GM18517 (cell line): ENCODE data around the gene FARS2.

Experiments used
- ATAC-seq: cut with Tn5 transposase; IDR thresholded peaks from one replicate; pipeline ENCODE4 v1.9.1; 2021; ENCODE audit warnings: mild to moderate bottlenecking, moderate library complexity; ENCODE audit not compliant: unreplicated experiment

FARS2 gene

DNA sequence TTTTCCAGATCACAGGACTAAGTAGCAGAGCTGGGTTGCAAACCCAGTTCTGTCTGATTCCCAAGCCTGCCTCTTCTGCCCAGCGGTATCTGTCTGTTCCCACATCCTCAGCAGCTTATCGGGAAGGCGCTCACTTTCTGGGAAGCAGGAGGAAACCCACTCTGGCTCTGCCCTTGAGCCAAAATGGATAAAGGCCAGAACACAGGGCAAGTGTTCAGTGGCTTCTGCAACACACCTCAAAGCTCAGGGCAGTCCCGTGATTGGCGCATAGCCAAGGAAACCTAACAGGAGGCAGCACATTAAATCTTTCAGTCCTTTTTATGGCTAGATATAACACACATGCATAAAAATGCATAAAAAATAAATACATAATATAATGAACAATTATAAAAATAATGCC, 483.2 kb downstream of the FARS2 start:
- ATAC-seq = no peak

DNA sequence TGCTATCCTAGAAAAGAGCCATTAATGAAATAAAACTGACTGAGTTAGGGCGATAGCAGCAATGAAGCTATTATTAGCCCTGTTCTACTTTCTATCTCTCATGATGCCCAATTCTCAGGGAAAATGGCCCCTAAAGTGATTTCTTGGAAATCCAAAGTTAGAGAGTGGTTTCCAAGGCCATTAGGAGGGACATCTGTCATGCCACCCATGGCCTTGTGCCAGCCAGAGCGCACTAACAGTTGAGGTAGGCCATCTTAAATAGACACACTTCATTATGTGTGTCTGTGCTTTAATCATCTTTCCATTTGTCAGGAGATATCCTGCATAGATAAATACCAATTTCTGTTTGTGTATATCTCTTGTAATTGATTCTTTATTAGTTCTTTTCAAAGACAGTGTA, 483.8 kb downstream of the FARS2 start:
- ATAC-seq = no peak

DNA sequence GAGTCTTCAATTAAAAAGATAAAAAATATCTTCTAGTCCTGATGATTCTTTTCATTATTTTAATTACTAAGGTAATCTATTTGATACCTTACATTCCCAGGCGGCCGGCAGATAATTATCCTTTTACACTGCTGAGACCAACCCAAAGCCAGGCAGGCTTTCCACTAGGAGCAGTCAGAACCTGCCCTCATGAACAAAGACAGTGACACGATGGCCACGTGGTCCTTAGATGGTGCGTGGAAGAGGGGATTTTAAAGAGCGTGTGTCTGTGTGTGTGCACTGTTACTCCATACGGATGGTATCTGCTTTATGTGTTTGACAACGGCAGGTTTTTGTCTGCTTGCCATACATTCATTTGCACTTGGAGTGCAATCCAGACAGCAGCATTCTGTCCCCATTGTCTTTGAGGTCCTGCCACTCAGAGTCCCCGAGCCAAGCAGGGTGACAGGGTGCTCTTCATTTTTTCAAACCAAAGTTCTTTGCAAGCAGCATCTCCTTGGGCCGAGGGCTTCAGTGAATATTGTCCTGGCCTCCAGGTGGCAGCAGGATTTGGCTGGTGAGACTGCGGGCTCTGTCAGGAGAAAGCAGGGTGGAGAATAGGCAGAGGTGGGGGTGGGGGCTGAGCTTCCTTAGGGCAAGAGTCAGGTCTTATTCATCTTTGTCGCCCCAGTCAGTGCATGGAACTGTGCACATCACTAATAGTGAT, 484.9 kb downstream of the FARS2 start:
- no peak for ATAC-seq

DNA sequence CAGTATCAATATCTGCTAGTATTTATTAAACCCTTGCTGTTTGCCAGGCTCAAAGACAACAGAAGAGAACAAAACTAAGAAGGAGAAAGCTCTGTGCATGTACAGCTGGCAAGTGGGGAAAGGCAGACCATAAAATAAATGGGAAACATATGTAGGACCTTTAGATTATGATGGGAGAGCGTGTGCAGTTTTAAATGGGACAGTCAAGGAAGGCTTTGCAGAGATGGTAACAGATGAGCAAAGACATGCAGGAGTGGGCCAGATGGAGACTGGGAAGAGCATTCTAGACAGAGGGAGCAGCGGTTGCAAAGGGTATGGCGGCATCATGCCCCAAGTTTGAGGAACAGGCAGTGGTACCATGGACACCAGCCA, 485.4 kb downstream of the FARS2 start:
- ATAC-seq = no peak

DNA sequence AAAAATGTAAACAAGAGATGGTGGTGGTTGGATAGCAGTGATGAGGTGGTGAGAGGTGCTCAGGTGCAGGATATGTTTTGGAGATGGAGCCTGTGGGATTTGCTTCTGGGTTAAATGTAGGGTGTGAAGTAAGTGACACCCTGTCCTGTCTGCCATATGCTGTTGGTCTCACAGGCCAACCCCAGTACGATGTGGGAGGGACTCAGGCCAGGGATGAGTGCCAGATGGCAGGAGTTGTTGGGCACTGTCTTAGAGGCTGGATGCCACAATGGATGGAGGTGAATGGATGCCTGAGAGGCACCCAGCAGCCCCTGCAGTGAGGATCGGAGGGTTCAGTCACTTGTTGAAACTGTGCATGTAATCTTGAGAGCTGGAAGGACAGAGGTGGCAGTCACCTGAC, 486.1 kb downstream of the FARS2 start:
- ATAC-seq = no peak

DNA sequence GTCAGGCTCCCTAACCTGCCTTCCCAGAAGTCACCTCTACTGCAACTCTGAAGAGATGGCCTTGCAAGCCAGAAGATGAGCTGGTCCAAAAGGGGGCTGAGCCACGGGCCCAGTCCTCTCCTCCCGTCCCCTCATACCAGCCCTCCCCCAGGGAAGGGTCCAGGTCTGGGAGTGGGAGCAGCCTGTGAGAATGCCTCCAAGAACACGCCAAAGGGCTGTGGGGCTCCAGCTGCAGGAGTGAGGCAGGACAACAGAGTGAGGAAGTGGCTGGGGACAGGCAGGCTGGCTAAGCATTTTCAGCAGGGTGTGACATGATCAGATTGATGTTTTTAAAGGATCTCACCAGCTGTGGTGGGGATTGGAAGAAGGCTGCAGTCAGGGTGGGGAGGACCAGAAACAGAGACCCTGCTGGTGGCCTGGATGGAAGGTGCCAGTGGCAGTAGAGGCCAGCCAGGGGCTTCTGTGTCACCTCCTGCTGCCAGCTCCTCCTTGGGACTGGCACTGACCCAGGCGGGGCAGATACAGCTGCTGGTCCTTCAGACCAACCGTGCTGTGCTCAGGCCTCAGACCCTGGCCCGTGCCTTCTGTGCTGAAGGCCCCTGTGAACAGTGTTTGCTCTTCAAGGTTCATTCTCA, 487.8 kb downstream of the FARS2 start:
- no peak for ATAC-seq

DNA sequence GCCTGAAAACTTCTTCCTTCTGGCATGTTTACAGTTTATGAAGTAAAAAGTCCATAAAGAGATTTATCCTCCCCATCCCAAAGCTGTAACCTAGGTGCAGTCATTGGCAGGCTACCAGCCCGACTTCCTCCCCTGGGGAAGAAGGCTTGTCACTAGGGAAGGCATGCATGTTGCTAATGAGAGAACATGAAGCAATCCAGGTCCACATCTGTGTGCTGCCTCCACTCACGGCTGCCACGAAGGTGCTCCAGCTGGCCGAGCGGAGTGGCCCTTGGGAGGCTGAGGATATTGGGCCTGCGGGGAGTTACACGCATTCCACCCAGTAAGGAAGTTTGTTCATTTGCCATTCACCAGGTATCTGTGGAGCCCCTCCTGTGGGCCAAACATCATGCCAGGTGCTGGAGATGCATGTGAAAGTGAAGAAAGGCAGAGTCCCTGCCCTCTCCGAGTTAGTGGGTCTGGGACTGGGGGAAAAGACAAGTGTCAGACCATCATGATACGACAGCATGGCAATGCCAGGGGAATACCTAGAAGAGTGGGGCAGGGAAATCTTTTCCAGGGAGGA, 488.4 kb downstream of the FARS2 start:
- no peak for ATAC-seq

DNA sequence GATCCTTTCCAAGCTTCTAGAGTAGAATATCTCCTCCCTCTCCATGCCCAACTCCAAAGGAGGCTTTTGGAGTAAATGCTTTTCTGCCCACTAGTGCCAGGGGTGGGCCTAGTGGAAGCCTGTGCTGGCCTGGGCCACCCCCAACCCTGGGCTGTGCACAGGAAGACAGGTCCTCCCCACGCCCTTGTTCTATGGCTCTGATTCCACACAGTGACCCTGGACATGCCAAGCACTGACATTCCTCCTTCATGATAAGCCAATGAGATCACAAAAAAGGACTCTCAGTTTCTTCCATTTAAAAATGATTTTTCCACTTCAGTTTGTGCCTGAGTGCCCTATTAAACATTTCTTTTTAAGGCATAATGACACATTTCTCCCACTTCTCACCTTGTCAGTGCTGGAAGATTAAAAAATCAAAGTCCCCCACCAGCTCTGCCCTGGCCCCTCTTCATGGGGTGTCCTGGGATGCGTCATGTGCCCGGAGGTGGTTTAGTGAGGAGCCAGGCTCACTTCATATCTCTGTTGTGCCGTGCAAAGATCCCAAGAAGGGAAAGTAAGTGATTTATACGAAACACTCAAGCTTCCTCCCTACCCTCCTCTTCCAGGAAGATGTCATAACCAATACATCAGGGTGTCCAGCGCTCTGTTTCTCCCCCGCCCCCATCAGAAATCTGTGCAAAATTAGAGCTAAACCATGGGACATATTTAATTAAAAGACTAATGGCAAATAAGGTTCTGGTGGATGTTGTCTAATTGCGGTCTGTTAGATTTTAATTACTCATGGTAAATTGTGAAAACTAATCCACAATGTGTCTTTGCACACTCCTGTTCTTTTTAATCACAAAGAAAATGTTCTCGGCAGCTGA, 490.4 kb downstream of the FARS2 start:
- no peak for ATAC-seq

DNA sequence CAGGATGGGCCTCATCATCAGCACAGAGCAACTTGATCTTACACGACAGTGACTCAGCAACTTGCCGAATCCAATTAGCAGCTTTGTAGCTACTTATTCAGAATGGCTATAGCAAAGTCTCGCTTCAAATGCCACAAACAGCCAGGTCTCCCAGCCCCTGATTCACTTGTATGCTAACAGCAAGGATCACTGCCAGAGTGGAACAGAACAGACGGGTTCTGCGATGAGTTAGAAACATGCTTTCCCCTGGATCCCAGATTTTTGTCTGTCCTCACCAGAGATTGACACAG, 491.0 kb downstream of the FARS2 start:
- no peak for ATAC-seq

DNA sequence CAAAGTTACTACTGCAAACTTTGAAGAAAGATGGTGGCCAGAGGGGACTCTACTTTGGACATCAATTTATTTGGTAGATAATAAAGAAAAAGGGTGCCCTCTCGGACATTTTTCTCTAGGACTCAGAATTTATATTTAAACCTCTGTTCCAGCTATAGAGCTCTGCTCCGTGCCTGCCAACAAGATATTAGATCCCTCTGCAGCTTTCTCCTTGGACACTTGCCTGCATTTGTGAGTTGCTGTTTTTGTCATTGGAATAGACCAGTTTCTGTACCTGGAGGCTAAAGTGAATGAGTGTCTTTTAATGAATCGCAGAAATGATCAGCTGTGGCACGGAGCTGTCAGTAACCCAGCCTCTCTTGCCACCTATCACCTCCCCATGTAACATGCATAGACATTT, 491.9 kb downstream of the FARS2 start:
- no peak for ATAC-seq

DNA sequence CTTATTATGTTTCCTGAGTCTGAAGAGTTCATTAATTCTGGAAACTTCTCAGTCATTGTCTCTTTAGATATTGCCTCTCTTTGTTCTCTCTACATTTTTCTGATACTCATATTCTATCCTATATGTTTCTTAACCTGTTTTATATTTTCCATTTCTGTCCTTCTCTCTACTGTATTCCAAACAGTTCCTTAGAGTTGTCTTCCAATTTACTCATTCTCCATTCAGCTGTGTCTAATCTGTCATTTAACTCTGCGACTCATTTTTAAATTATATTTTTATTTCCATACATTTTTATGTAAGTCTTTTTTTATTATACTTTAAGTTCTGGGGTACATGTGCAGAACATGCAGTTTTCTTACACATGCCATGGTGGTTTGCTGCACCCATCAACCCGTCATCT, 493.6 kb downstream of the FARS2 start:
- ATAC-seq = no peak

DNA sequence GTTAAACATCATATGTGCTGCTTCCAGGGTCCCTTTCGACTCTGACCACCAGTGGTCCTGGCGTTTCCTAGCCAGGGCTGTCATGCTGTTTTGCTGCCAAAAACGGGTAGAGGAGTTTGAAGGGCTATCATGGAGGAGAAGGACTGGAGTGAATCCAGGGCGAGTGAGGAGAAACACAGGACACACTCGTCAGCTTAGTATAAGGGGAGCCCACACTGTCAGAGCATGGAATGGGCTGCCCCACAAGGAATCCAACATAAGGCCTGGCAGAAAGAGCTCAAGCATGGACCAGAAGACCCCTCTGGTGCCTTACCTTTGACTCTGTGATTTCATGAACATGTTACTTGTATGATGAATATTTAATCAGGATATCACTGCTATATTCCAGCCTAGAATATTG, 498.3 kb downstream of the FARS2 start:
- no peak for ATAC-seq

DNA sequence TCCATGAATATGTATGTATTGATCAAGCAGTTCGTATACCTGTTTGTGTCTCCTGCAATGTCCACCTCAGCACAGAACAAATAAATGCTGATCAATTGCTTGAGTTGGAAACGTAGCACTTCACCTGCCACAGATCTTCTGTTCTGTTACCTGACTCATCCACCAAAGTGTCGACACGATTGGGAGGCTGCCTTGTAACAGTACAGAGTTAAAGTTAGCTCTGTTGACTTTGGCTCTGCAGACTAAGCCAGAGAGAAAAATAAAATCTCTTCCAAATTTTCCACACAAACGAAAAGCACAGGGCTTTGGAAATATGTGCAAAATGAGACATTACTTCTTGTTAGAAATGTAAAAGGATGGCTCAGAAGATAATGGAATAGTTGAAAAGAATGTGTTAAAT, 500.1 kb downstream of the FARS2 start:
- ATAC-seq = no peak

DNA sequence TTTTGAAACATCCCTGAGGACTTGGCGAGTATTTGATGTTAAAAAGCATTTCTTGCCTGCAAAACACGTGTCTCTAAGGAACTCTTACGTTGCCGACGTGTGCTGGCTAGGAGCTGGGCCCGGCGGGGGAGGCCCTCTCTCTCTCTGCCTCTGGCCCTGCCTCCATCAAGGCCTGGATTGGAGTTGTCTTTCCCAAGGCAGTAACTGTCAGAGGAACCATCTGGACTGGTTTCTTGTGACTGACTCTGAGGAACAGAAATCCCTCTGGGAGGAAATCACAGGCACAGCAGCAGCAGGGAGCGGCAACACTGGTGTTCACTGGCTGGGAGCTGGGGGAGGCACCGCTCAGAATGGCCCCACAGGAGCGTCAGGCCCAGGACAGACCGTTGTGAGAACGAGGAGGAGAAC, 501.3 kb downstream of the FARS2 start:
- ATAC-seq = no peak

DNA sequence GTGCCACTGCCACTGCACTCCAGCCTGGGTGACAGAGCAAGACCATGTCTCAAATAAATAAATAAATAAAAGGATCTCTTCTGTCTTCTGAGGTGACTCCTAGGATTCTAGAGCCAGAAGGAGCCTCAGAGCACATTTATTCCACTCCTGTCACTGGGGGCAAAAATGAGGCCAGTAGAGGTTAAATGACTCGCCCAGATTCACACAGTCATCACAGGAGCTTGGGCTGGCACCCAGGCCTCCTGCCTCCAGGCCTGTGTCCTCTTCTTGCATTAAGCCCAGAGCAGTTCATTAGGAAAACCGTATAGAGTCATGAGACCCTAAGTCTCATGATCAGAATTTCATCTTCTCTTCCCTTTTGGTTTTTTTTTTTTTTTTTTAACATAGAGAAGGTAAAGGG, 502.1 kb downstream of the FARS2 start:
- no peak for ATAC-seq

DNA sequence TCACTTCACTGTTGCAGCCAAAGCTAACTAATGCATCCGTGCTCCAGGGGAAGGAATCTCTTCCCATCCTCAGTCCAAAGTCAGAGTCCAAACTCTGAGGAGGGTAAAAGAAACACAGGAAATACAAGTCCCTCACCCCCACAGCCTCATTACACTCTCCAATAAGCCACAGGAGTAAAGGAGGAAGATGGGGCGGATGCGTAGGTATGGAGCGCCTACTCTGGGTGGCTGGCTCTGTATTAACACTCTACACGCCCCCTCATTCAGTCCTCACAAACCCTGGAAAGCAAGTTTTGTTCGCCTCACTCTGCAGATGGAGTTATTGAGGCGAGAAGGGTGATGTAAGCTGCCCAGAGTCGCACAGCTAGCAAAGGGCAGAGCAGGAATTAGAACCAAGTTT, 502.6 kb downstream of the FARS2 start:
- no peak for ATAC-seq

DNA sequence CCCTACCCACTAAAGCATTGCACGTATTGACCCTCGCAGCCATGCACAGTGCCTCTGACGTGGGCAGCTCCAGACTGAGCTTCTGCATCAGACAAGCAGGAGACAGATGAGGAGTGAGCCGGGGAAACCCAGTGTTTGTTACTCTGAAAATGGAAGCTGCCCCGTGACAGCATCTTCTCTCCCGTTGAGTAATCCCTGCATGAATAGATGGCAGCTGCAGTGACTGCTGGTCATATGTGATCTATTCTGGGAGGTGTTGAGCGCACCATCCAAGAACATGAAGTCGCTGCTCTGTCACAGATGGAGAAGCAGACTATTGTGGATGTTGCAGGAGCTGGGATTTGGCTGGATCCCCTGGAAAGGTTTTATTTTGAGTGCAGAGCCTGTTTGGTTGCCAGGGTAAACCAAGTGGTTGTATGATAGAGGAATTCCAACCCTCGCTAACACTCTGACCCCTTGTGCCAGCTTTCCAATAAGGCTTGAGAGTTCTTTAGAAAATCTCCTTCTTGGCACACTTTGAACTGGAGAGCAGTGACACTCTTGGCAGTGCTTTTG, 503.2 kb downstream of the FARS2 start:
- ATAC-seq = no peak

DNA sequence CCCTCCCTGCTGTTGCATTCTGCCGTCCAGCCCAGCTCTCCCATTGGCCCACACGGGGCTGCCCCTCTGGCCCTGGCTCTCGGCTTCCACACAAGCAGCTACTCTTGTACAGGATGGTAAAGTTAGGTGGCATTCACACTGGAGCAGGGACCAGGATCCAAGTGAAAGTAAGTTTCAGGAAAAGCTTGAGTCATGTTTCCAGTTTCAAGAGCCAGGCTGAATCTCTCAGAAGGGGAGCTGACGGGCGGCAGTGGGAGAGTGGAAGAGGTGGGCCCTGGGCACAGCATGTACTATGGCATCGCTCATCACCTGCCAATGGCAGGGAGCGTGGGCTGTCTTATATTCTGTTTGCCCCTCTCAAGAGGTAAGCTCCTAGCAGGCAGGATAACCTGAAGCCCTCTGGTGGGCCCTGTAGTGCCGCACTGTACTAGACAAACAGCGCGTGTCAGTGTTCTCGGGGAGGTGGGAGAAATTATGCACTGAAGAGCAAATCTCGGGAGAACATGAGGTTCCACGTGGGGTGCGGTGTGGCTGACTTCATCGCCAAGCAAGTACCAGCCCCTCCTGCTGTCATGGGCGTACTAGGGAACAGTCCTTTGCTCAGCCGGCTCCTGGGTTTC, 503.9 kb downstream of the FARS2 start:
- ATAC-seq = no peak

DNA sequence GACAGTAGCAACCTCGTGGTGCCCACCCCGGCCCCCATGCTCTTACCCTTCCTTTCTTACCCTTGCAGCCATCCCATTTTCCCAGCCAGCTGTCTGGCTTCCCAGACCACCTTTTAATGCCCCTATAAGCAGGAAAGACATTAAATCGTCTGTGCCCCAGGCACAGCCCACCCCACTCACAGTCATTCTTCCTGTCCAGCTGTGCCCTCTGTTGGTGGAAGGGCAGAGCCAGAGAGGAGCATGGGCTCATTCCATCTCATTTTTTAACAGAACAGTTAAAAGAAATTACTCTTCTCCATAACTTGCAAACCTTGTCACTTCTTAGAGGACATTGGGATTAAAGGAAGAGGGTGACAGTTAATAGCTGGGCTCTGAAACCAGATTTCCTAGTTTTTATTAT, 504.9 kb downstream of the FARS2 start:
- no peak for ATAC-seq

DNA sequence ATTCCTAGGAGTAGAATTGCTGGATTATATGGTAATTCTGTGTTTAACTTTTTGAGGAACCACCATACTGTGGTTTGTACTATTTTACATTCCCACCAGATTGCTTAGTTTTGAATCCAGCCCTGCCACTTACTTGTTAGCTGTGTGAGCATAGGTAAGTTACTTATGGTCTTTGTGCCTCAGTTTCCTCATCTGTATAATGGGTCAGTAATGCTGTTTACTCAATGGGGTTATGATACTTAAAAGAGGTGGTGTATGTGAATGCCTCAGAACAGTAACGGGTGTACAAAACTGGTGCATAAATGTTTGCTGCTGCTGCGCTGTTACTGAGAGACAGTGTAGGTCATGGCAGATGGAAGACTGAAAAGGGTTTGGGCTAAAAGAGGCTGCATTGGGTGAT, 506.2 kb downstream of the FARS2 start:
- ATAC-seq = no peak

DNA sequence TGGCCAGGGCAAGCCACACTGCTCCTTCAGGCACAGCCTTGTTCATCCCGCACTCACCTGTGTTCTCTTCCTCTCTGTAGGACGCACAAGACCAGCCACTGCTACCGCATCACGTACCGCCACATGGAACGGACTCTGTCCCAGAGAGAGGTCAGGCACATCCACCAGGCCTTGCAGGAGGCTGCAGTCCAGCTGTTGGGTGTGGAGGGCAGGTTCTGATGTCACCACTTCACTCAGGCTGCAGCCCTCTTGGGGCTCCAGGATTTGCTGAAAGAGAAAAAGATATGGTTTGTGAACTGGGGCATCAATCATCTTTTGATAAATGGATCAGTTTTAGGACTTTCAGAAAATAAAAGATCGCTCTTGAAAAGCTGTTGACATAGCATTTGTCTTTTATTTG, 509.9 kb downstream of the FARS2 start:
- no peak for ATAC-seq
